DMS 273 (cell line): Measurements from ENCODE around the gene TMEM204.
"Not testable (repeated sequence)": the region's sequence is repeated elsewhere in the genome, so short reads cannot be mapped to it uniquely, and the experiment has no call there.

Experiments
- DNase-seq: peaks from one replicate; lab custom pipeline; 2025; ENCODE audit not compliant: unreplicated experiment; lab: John Stamatoyannopoulos, UW

TMEM204 gene

GRCh38 chr16:1584926-1585484 lies 51.5 kb downstream of the TMEM204 start:
- no peak for DNase-seq

DNA sequence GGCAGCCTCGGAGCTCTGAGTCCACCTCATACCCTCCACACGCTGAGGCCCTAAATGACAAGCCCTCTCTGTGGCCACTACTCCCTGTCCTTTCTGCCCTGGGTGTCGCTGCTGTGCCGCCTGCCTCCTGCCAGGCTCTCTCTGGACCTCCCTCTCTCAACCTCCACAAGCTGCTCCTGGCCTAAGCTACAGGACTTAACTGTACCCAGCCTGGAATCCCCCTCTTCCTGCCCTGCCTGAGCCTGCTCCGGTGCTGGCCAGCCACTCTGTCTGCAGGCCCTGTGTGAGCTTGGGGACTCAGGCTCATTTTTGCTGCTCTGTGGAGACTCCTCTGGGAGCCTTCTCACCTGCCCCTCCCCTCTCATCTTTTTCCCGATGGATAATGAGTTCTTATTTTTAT lies 56.9 kb downstream of the TMEM204 start:
- no peak for DNase-seq

GRCh38 chr16:1590930-1591705 lies 57.7 kb downstream of the TMEM204 start:
- no peak for DNase-seq

DNA sequence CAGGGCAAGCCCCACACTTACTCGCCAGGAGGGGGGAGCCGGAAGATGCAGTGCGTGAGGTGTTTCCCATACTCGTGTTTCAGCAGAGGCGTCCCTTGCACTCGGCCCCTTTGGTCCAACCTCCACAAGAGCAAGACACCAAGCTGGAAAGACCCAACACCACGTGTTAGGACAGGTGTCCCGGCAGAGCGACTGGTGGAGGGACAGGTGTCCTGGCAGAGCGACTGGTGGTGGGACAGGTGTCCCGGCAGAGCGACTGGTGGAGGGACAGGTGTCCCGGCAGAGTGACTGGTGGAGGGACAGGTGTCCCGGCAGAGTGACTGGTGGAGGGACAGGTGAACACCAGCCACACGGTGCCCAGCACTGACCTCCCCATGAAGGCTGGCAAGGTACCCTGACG lies 59.0 kb downstream of the TMEM204 start:
- no peak for DNase-seq

DNA sequence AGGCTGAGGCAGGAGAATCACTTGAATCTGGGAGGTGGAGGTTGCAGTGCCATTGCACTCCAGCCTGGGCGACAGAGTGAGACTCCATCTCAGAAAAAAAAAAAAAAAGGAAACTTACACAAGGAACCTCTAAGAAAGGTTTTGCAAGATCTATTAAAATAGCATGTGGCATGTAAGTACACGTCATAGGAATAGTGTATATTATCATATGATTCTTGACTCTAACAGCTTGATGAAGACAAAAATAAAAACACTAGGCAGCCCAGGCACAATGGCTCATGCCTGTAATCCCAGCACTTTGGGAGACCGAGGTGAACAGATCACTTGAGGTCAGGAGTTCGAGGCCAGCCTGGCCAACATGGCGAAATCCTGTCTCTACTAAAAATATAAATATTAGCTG lies 62.0 kb downstream of the TMEM204 start:
- not testable (repeated sequence) for DNase-seq

DNA sequence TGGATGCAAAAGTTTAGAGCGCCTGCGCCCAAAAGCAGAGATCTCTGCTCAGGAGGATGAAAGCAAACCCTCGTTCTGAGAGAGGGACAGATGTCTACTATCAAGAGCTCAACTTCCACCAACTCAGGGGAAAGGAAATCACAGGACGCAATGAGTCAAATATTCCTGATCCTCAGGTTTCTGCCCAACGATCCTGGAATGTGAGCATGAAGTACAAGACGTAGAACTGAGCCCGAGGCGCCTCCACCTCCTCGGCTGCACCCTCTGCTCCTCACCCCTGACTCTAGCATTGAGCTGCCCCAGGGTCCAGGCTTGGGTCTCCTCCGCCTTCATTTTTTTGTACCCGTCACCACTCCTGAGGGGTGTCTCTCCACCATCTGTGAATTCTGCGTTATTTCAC lies 63.0 kb downstream of the TMEM204 start:
- no peak for DNase-seq

DNA sequence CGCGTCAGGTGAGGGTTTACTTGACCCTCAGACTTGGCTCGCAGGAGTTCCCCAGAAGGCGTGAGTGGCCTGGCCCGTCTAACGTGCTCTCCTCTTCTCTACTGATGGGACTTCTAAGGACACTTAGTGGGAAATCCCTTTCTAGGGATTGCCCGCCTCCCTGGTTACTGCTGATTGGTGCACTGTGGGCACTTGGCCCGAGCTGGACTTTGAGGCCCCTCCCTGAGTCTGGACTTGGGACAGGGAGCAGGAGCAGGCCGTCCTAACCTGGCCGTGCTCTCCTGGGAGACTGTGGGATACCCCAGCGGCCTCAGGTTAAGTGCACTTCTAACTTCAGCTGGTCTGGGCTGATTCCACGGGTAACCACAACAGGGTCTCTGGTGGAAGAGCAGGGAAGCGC lies 63.7 kb downstream of the TMEM204 start:
- no peak for DNase-seq

DNA sequence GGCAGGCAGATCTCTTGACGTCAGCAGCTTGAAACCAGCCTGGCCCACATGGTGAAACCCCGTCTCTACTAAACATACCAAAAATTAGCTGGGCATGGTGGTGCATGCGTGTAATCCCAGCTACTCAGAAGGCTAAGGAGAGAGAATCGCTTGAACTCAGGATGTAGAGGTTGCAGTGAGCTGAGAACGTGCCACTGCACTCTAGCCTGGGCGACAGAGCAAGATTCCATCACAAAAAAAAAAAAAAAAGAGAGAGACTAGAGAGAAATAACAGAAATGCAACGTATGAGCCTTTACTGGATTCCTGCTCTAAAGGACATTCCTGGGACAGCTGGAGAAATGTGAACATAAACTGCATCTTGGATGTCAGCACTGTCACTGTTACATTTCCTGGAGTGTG lies 67.6 kb downstream of the TMEM204 start:
- no peak for DNase-seq

- DNase-seq: no peak
Measured at GRCh38 chr16:1601489-1601888, 68.0 kb downstream of the TMEM204 start.

GRCh38 chr16:1602285-1602684 lies 68.8 kb downstream of the TMEM204 start:
- no peak for DNase-seq
